Measurements from ENCODE around the gene CCT3. TPM values are rescaled to one million over a fixed set of nuclear protein-coding genes. Genes with fewer than 3 reads are reported as not detected.

Gene CCT3
- total RNA-seq, 1 experiment from 2014 or later, result 340 TPM

- no peak for DNase-seq
- intact Hi-C loops (cut with micrococcal nuclease; ENCODE audit: unreplicated experiment), result no loop called here
- POLR2A ChIA-PET, result interaction anchor here (0.6 kb wide), 1 partner anchor 85 kb away, joined by 3 read pairs; no protein-coding TSS in a partner anchor
- no peaks in the 10 kb centered on the region for H3K36me3 Mint-ChIP-seq (ENCODE audit: insufficient read depth, unreplicated experiment)
- no peak for TF ChIP-seq CTCF (IDR thresholded peaks at IDR 0.05; ENCODE audit: insufficient read depth in 1 of 2, low read depth in 1 of 2, low read length in 1 of 2, severe bottlenecking in 1 of 2, unreplicated experiment in 1 of 2)
- no peaks in the 10 kb centered on the region for H3K36me3 ChIP-seq (ENCODE audit: control insufficient read depth, insufficient read depth, low read length)
- H3K27ac Mint-ChIP-seq (ENCODE audit: unreplicated experiment), result no peak overlapping the region
- BruUV-seq (replicated peaks), result no TSS peak
- H3K9me3 ChIP-seq, result no peaks in the 10 kb centered on the region
- no peak overlapping the region for H3K4me3 ChIP-seq (ENCODE audit: low read depth, low read length)
- CTCF ChIA-PET, result interaction anchor here (0.8 to 1.3 kb wide), 2 partner anchors 18 to 20 kb away, joined by 3 to 4 read pairs; no protein-coding TSS in a partner anchor
- no peaks in the 10 kb centered on the region for H3K27me3 ChIP-seq (replicated peaks; ENCODE audit: control insufficient read depth, insufficient read depth, low read length)
- no peaks in the 10 kb centered on the region for H3K27me3 Mint-ChIP-seq (ENCODE audit: insufficient read depth, unreplicated experiment)
- H3K9me3 Mint-ChIP-seq (ENCODE audit: unreplicated experiment), result no peaks in the 10 kb centered on the region
- peaks cover 37% of the 10 kb centered on the region for H3K4me1 ChIP-seq
- peaks cover 22% of the 10 kb centered on the region for H3K4me1 Mint-ChIP-seq (ENCODE audit: low read depth, unreplicated experiment)
- H3K4me3 Mint-ChIP-seq (ENCODE audit: unreplicated experiment), result no peak overlapping the region
Observed at GRCh38 chr1:156365754-156366153, 27.7 kb upstream of the CCT3 start.

- ChIA-PET POLR2A (no interaction called here), CTCF (interaction anchor here (1.4 kb wide), 1 partner anchor 19 kb away, joined by 4 read pairs; no protein-coding TSS in a partner anchor)
- DNase-seq, result no peak
- H3K9me3 ChIP-seq, result no peaks in the 10 kb centered on the region
- no peak overlapping the region for H3K4me3 ChIP-seq (ENCODE audit: low read depth, low read length)
- Mint-ChIP-seq H3K9me3 (ENCODE audit: unreplicated experiment) (no peaks in the 10 kb centered on the region), H3K4me3 (ENCODE audit: unreplicated experiment) (no peak overlapping the region), H3K4me1 (ENCODE audit: low read depth, unreplicated experiment) (peaks cover 9% of the 10 kb centered on the region), H3K27me3 (ENCODE audit: insufficient read depth, unreplicated experiment) (no peaks in the 10 kb centered on the region), H3K27ac (ENCODE audit: unreplicated experiment) (no peak overlapping the region), H3K36me3 (ENCODE audit: insufficient read depth, unreplicated experiment) (no peaks in the 10 kb centered on the region)
- TF ChIP-seq CTCF (IDR thresholded peaks at IDR 0.05; ENCODE audit: insufficient read depth in 1 of 2, low read depth in 1 of 2, low read length in 1 of 2, severe bottlenecking in 1 of 2, unreplicated experiment in 1 of 2), result no peak
- intact Hi-C loops (cut with micrococcal nuclease; ENCODE audit: unreplicated experiment), result no loop called here
- no peaks in the 10 kb centered on the region for H3K27me3 ChIP-seq (replicated peaks; ENCODE audit: control insufficient read depth, insufficient read depth, low read length)
- no TSS peak for BruUV-seq (replicated peaks)
- 0 out of 2 replicates have a peak, but pooled peaks cover 3% of the 10 kb centered on the region for H3K4me1 ChIP-seq
- no peaks in the 10 kb centered on the region for H3K36me3 ChIP-seq (ENCODE audit: control insufficient read depth, insufficient read depth, low read length)
Observed at GRCh38 chr1:156360534-156360933, 22.4 kb upstream of the CCT3 start.

GRCh38 chr1:156359973-156360372 lies 21.9 kb upstream of the CCT3 start:
- intact Hi-C loops (cut with micrococcal nuclease; ENCODE audit: unreplicated experiment), result no loop called here
- DNase-seq, result no peak
- H3K36me3 Mint-ChIP-seq (ENCODE audit: insufficient read depth, unreplicated experiment), result no peaks in the 10 kb centered on the region
- H3K27ac Mint-ChIP-seq (ENCODE audit: unreplicated experiment), result no peak overlapping the region
- Histone ChIP-seq H3K4me3 (ENCODE audit: low read depth, low read length) (no peak overlapping the region), H3K9me3 (no peaks in the 10 kb centered on the region), H3K27me3 (replicated peaks; ENCODE audit: control insufficient read depth, insufficient read depth, low read length) (no peaks in the 10 kb centered on the region), H3K4me1 (0 out of 2 replicates have a peak, but pooled peaks cover 3% of the 10 kb centered on the region), H3K36me3 (ENCODE audit: control insufficient read depth, insufficient read depth, low read length) (no peaks in the 10 kb centered on the region)
- TF ChIP-seq CTCF (IDR thresholded peaks at IDR 0.05; ENCODE audit: insufficient read depth in 1 of 2, low read depth in 1 of 2, low read length in 1 of 2, severe bottlenecking in 1 of 2, unreplicated experiment in 1 of 2), result peak in 1 of 2 experiments; percentile 43
- no peaks in the 10 kb centered on the region for H3K27me3 Mint-ChIP-seq (ENCODE audit: insufficient read depth, unreplicated experiment)
- BruUV-seq (replicated peaks), result no TSS peak
- ChIA-PET POLR2A (no interaction called here), CTCF (interaction anchor here (1.8 kb wide), 1 partner anchor 25 kb away, joined by 12 read pairs; no protein-coding TSS in a partner anchor)
- no peaks in the 10 kb centered on the region for H3K9me3 Mint-ChIP-seq (ENCODE audit: unreplicated experiment)
- H3K4me3 Mint-ChIP-seq (ENCODE audit: unreplicated experiment), result no peak overlapping the region
- H3K4me1 Mint-ChIP-seq (ENCODE audit: low read depth, unreplicated experiment), result peaks cover 9% of the 10 kb centered on the region

Measured in Caco-2 (cell line).